PC-9 (cell line): ENCODE measurements around the gene ZNF365. TPM values are rescaled to one million over a fixed set of nuclear protein-coding genes. Genes with fewer than 3 reads are reported as not detected.
"Not testable (repeated sequence)": the region's sequence is repeated elsewhere in the genome, so short reads cannot be mapped to it uniquely, and the experiment has no call there.

Source experiments
- BruUV-seq: library from RNA; stranded (reverse); fragments of 400-500 nt; replicated peaks from 2 replicates; lab custom pipeline; 2021; lab: Mats Ljungman, UMichigan
- CTCF ChIA-PET: fragments of 300-600 bp; sonication (Branson Sonifier 250); formaldehyde crosslinking; loops from one replicate; lab custom pipeline; 2022; ENCODE audit warnings: antibody characterized with exemption; lab: Charles Lee
- POLR2A ChIA-PET: fragments of 300-600 bp; sonication (Branson Sonifier 250); formaldehyde crosslinking; loops from one replicate; lab custom pipeline; 2022; ENCODE audit warnings: antibody characterized with exemption; ENCODE audit not compliant: unreplicated experiment; lab: Charles Lee
- DNase-seq, 2 experiments: peaks; one replicate each; pipeline versions ENCODE4 v3.0.0 to v3.0.0-alpha.2; 2015 to 2022; ENCODE audit warnings: mixed read lengths in 1 of 2
- H2AFZ ChIP-seq: fragments of 200-600 bp; sonication (generic); 2 replicates; pipeline ENCODE4 v1.8.1; 2017; ENCODE audit warnings: antibody characterized with exemption
- H3F3A ChIP-seq: fragments of 200-600 bp; sonication (generic); 2 replicates; pipeline ENCODE4 v1.8.1; 2017; ENCODE audit warnings: antibody characterized with exemption, mild to moderate bottlenecking, low read depth; ENCODE audit not compliant: insufficient read depth
- H3K27ac ChIP-seq: fragments of 200-600 bp; sonication (generic); 2 replicates; pipeline ENCODE4 v1.6.1; 2016; ENCODE audit warnings: mixed run types
- H3K27me3 ChIP-seq: fragments of 200-600 bp; sonication (generic); 2 replicates; pipeline ENCODE4 v1.6.1; 2016; ENCODE audit warnings: low read depth, mixed run types; ENCODE audit not compliant: insufficient read depth
- H3K36me3 ChIP-seq: fragments of 200-600 bp; sonication (generic); 2 replicates; pipeline ENCODE4 v1.6.1; 2016; ENCODE audit warnings: low read depth, mixed run types
- H3K4me1 ChIP-seq: fragments of 200-600 bp; sonication (generic); replicated peaks from 2 replicates; pipeline ENCODE4 v1.6.1; 2016; ENCODE audit warnings: mixed run types; ENCODE audit not compliant: insufficient read depth
- H3K4me2 ChIP-seq: fragments of 200-600 bp; sonication (generic); 2 replicates; pipeline ENCODE4 v1.6.1; 2017; ENCODE audit warnings: mixed run types
- H3K4me3 ChIP-seq: fragments of 200-600 bp; sonication (generic); 2 replicates; pipeline ENCODE4 v1.6.1; 2016; ENCODE audit warnings: mixed run types
- H3K79me2 ChIP-seq: fragments of 200-600 bp; sonication (generic); 2 replicates; pipeline ENCODE4 v1.6.1; 2017; ENCODE audit warnings: low read depth, mixed run types
- H3K9me2 ChIP-seq: fragments of 200-600 bp; sonication (generic); 2 replicates; pipeline ENCODE4 v1.8.1; 2017; ENCODE audit warnings: mild to moderate bottlenecking; ENCODE audit not compliant: insufficient read depth
- H3K9me3 ChIP-seq: fragments of 200-600 bp; sonication (generic); 2 replicates; pipeline ENCODE4 v1.8.1; 2016; ENCODE audit warnings: low read depth; ENCODE audit not compliant: insufficient read depth
- H4K20me1 ChIP-seq: fragments of 200-600 bp; sonication (generic); 2 replicates; pipeline ENCODE4 v1.8.1; 2017; ENCODE audit not compliant: insufficient read depth
- EZH2 ChIP-seq: fragments of 200-600 bp; sonication (generic); IDR thresholded peaks from 2 replicates; pipeline ENCODE4 v1.8.0; 2017; ENCODE audit warnings: antibody characterized with exemption, low read depth
- intact Hi-C: fragments of 100-400 bp; cut with micrococcal nuclease; formaldehyde crosslinking; loops from one replicate; pipeline ENCODE4 v1.10.0; 2022; ENCODE audit not compliant: unreplicated experiment
- total RNA-seq: library from RNA; stranded (reverse); gene quantifications from 2 replicates; pipeline ENCODE4 v1.2.3, GENCODE V29; 2021
- TF ChIP-seq, protein P1 (sequence below): fragments of 200-600 bp; sonication (generic); conservative IDR thresholded peaks from 2 replicates; pipeline ENCODE4 v1.6.1; 2017; ENCODE audit warnings: mixed run types, antibody characterized with exemption, mild to moderate bottlenecking, moderate library complexity

Gene ZNF365
- total RNA-seq, 1 experiment from 2014 or later: 1.8 TPM

GRCh38 chr10:62352356-62352970, 21.7 kb upstream of the ZNF365 start:
- Histone ChIP-seq H2AFZ (no peak overlapping the region), H3K4me2 (no peak overlapping the region), H3K9me2 (no peaks in the 10 kb centered on the region), H3K36me3 (no peaks in the 10 kb centered on the region), H3K4me3 (no peak overlapping the region), H3F3A (no peaks in the 10 kb centered on the region), H3K27ac (no peak overlapping the region), H3K4me1 (no peaks in the 10 kb centered on the region), H3K27me3 (no peaks in the 10 kb centered on the region), H3K9me3 (no peaks in the 10 kb centered on the region), H4K20me1 (no peaks in the 10 kb centered on the region), H3K79me2 (no peaks in the 10 kb centered on the region)
- CTCF ChIA-PET: no interaction called here
- no peak for DNase-seq
- POLR2A ChIA-PET: no interaction called here
- no TSS peak for BruUV-seq
- TF ChIP-seq EZH2: no peak
- TF ChIP-seq, protein P1, sequence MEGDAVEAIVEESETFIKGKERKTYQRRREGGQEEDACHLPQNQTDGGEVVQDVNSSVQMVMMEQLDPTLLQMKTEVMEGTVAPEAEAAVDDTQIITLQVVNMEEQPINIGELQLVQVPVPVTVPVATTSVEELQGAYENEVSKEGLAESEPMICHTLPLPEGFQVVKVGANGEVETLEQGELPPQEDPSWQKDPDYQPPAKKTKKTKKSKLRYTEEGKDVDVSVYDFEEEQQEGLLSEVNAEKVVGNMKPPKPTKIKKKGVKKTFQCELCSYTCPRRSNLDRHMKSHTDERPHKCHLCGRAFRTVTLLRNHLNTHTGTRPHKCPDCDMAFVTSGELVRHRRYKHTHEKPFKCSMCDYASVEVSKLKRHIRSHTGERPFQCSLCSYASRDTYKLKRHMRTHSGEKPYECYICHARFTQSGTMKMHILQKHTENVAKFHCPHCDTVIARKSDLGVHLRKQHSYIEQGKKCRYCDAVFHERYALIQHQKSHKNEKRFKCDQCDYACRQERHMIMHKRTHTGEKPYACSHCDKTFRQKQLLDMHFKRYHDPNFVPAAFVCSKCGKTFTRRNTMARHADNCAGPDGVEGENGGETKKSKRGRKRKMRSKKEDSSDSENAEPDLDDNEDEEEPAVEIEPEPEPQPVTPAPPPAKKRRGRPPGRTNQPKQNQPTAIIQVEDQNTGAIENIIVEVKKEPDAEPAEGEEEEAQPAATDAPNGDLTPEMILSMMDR: no peak
- intact Hi-C loops: no loop called here

DNA sequence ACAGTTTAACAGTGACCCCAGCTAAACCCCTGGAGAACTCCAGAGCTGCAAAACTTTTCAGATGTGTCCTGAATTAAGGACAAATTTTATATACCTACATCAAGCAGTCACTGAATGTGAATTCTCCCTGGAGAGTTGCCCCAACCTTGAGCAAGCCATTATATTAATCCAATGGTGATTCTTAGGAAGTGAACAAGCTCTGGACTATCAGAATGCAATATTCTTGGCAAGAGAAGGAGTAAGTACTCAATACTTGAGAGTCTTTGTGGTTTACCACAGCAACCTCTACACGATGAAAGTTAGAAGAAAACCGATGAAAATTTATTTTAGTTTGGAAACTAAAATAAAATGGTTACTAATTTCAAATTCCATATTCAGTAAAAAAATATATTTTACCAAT, 19.3 kb upstream of the ZNF365 start:
- intact Hi-C loops: no loop called here
- no TSS peak for BruUV-seq
- CTCF ChIA-PET: no interaction called here

DNA sequence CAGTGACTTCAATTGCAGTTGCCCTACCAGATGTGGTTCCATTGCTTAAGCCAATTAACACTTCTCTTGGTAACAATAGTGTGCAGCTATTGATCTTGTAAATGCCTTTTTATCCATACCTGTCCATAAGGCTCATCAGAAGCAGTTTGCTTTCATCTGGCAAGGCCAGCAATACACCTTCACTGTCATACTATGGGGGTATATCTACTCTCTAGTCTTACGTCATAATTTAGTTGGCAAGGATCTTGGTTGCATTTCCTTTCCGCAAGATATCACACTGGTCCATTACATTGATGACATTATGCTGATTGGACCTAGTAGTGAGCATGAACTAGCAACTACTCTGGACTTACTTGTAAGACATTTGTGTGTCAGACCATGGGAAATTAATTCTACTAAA, 17.7 kb upstream of the ZNF365 start:
- no peaks in the 10 kb centered on the region for H3K36me3 ChIP-seq
- H3K4me2 ChIP-seq: no peak overlapping the region
- H4K20me1 ChIP-seq: no peaks in the 10 kb centered on the region
- H3K79me2 ChIP-seq: no peaks in the 10 kb centered on the region
- no peaks in the 10 kb centered on the region for H3K9me2 ChIP-seq
- H3K4me3 ChIP-seq: no peak overlapping the region
- no peak for DNase-seq
- H3K9me3 ChIP-seq: no peaks in the 10 kb centered on the region; the same call in 1 of the 2 replicates
- no peak for TF ChIP-seq EZH2
- TF ChIP-seq, protein P1: no peak
- POLR2A ChIA-PET: interaction anchor here (0.6 kb wide), 1 partner anchor 1173 kb away, joined by 4 read pairs; no protein-coding TSS in a partner anchor
- H2AFZ ChIP-seq: no peak overlapping the region
- intact Hi-C loops: no loop called here
- BruUV-seq: no TSS peak
- H3K27ac ChIP-seq: no peak overlapping the region
- H3F3A ChIP-seq: no peaks in the 10 kb centered on the region
- CTCF ChIA-PET: no interaction called here
- no peaks in the 10 kb centered on the region for H3K27me3 ChIP-seq
- H3K4me1 ChIP-seq: no peaks in the 10 kb centered on the region

More for the DNA sequence above, 19.3 kb upstream of the ZNF365 start:
- H3K9me3 ChIP-seq: no peaks in the 10 kb centered on the region; the same call in 1 of the 2 replicates
- no peak overlapping the region for H3K4me3 ChIP-seq
- no peak overlapping the region for H2AFZ ChIP-seq
- no peak for DNase-seq
- H3K36me3 ChIP-seq: no peaks in the 10 kb centered on the region
- H4K20me1 ChIP-seq: no peaks in the 10 kb centered on the region
- H3F3A ChIP-seq: no peaks in the 10 kb centered on the region
- no peaks in the 10 kb centered on the region for H3K27me3 ChIP-seq
- H3K79me2 ChIP-seq: no peaks in the 10 kb centered on the region
- POLR2A ChIA-PET: no interaction called here
- H3K4me2 ChIP-seq: no peak overlapping the region
- no peaks in the 10 kb centered on the region for H3K9me2 ChIP-seq
- H3K4me1 ChIP-seq: no peaks in the 10 kb centered on the region
- no peak for TF ChIP-seq EZH2
- TF ChIP-seq, protein P1: no peak
- H3K27ac ChIP-seq: no peak overlapping the region

DNA sequence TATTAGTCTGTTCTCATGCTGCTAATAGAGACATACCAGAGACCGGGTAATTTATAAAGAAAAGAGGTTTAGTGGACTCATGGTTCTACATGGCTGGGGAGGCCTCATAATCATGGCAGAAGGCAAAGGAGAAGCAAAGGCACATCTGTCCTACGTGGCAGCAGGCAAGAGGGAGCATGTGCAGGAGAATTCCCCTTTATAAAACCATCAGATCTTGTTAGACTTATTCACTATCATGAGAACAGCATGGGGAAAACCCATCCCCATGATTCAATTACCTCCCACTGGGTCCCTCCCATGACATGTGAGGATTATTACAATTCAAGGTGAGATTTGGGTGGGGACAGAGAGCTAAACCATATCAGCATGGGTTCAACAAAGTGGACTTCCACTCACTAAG, 16.0 kb upstream of the ZNF365 start:
- H2AFZ ChIP-seq, H3K27me3 ChIP-seq, H4K20me1 ChIP-seq, H3K79me2 ChIP-seq, H3K36me3 ChIP-seq, H3F3A ChIP-seq, POLR2A ChIA-PET, H3K27ac ChIP-seq, CTCF ChIA-PET, BruUV-seq, H3K9me2 ChIP-seq, H3K9me3 ChIP-seq, intact Hi-C loops, DNase-seq, H3K4me3 ChIP-seq, H3K4me1 ChIP-seq, H3K4me2 ChIP-seq: not testable (repeated sequence)
